Stimulated activated CD4-positive, alpha-beta T cell treated with anti-CD3 and anti-CD28 coated beads, Interleukin-2, amount 100 ng/mL, for 24 hours (primary cell): ENCODE data around the gene CDHR2.
"Not testable (repeated sequence)": the region's sequence is repeated elsewhere in the genome, so short reads cannot be mapped to it uniquely, and the experiment has no call there.

Experiments
- DNase-seq, 2 donors: peaks; one replicate each; pipeline ENCODE4 v3.0.0-alpha.2; 2020

CDHR2 gene

GRCh38 chr5:176542596-176543427, 6.3 kb upstream of the CDHR2 start:
- peak in 1 of 2 donors; percentile 42 for DNase-seq

GRCh38 chr5:176543428-176544182, 5.5 kb upstream of the CDHR2 start:
- peak; percentile 74 to 84 for DNase-seq

- no peak for DNase-seq
Observed at GRCh38 chr5:176545388-176545736, 3.8 kb upstream of the CDHR2 start.

- no peak for DNase-seq
Observed at GRCh38 chr5:176545737-176546509, 3.2 kb upstream of the CDHR2 start.

- DNase-seq = no peak
Observed at GRCh38 chr5:176547802-176548201, 1.3 kb upstream of the CDHR2 start.

- no peak for DNase-seq
Observed at GRCh38 chr5:176549871-176550270, 729 bp downstream of the CDHR2 start.

GRCh38 chr5:176550275-176550831, 1.2 kb downstream of the CDHR2 start:
- DNase-seq = no peak

- not testable (repeated sequence) for DNase-seq
Observed at GRCh38 chr5:176550937-176551336, 1.8 kb downstream of the CDHR2 start.

- DNase-seq = no peak
Observed at GRCh38 chr5:176552332-176552869, 3.3 kb downstream of the CDHR2 start.

GRCh38 chr5:176553260-176554085, 4.3 kb downstream of the CDHR2 start:
- no peak for DNase-seq

GRCh38 chr5:176557846-176558245, 8.7 kb downstream of the CDHR2 start:
- no peak for DNase-seq

GRCh38 chr5:176559683-176560082, 10.5 kb downstream of the CDHR2 start:
- no peak for DNase-seq

GRCh38 chr5:176560364-176560763, 11.2 kb downstream of the CDHR2 start:
- peak; percentile 29 to 51 for DNase-seq

- no peak for DNase-seq
Observed at GRCh38 chr5:176561259-176561658, 12.1 kb downstream of the CDHR2 start.

GRCh38 chr5:176562189-176562588, 13.0 kb downstream of the CDHR2 start:
- no peak for DNase-seq

GRCh38 chr5:176564002-176564401, 14.9 kb downstream of the CDHR2 start:
- DNase-seq = no peak

GRCh38 chr5:176565760-176566288, 16.7 kb downstream of the CDHR2 start:
- DNase-seq = no peak

- no peak for DNase-seq
Observed at GRCh38 chr5:176568657-176569056, 19.5 kb downstream of the CDHR2 start.

GRCh38 chr5:176570044-176570443, 20.9 kb downstream of the CDHR2 start:
- DNase-seq = no peak

- peak; percentile 87 for DNase-seq
Observed at GRCh38 chr5:176573564-176574296, 24.6 kb downstream of the CDHR2 start.

- DNase-seq = no peak
Observed at GRCh38 chr5:176574297-176574591, 25.1 kb downstream of the CDHR2 start.
